SU-DHL-6 (cell line): ENCODE results near the gene RLN3.
"Not testable (repeated sequence)": the region's sequence is repeated elsewhere in the genome, so short reads cannot be mapped to it uniquely, and the experiment has no call there.

Experiments used
- H2AFZ ChIP-seq: fragments of 200-600 bp; sonication (generic); 2 replicates; pipeline ENCODE4 v1.6.1; 2014; ENCODE audit warnings: low read depth, mild to moderate bottlenecking, moderate library complexity, mixed read lengths, antibody characterized with exemption, low read length; ENCODE audit not compliant: severe bottlenecking
- H3F3A ChIP-seq: fragments of 200-600 bp; shearing (Covaris generic); 2 replicates; pipeline ENCODE4 v1.6.0; 2016; ENCODE audit warnings: antibody characterized with exemption, mild to moderate bottlenecking; ENCODE audit not compliant: insufficient read depth
- H3K27ac ChIP-seq: fragments of 200-600 bp; sonication (generic); 2 replicates; pipeline ENCODE4 v1.5.1; 2016; ENCODE audit warnings: low read depth, mild to moderate bottlenecking, low read length, moderate library complexity, mixed read lengths
- H3K27me3 ChIP-seq: fragments of 200-600 bp; sonication (generic), shearing (Covaris generic); 2 replicates; pipeline ENCODE4 v1.6.0; 2014; ENCODE audit warnings: mild to moderate bottlenecking, low read length
- H3K36me3 ChIP-seq: fragments of 200-600 bp; sonication (generic); 2 replicates; pipeline ENCODE4 v1.6.1; 2014; ENCODE audit warnings: mild to moderate bottlenecking, low read length, mixed read lengths
- H3K4me2 ChIP-seq: fragments of 300-600, 200-600 bp; shearing (Covaris generic), sonication (generic); 2 replicates; pipeline ENCODE4 v1.6.0; 2014; ENCODE audit warnings: low read length, low read depth, mild to moderate bottlenecking; ENCODE audit not compliant: poor library complexity, severe bottlenecking
- H3K4me3 ChIP-seq: fragments of 200-600 bp; sonication (generic); 2 replicates; pipeline ENCODE4 v1.5.1; 2014; ENCODE audit warnings: antibody characterized with exemption, low read length, mild to moderate bottlenecking, mixed read lengths; ENCODE audit not compliant: insufficient read depth, poor library complexity, severe bottlenecking
- H3K79me2 ChIP-seq: fragments of 200-600 bp; sonication (generic); 2 replicates; pipeline ENCODE4 v1.6.1; 2014; ENCODE audit warnings: mild to moderate bottlenecking, low read length, moderate library complexity; ENCODE audit not compliant: insufficient read depth
- H3K9ac ChIP-seq: fragments of 200-600 bp; sonication (generic); 2 replicates; pipeline ENCODE4 v1.7.0; 2014; ENCODE audit warnings: mild to moderate bottlenecking, low read length
- H3K9me2 ChIP-seq: fragments of 200-600 bp; sonication (generic); replicated peaks from 2 replicates; pipeline ENCODE4 v1.6.1; 2014; ENCODE audit warnings: low read length; ENCODE audit not compliant: insufficient read depth
- H3K9me3 ChIP-seq: fragments of 200-600 bp; sonication (generic); 2 replicates; pipeline ENCODE4 v1.6.1; 2014; ENCODE audit warnings: low read length, mixed read lengths; ENCODE audit not compliant: insufficient read depth
- H4K20me1 ChIP-seq: fragments of 200-600 bp; sonication (generic); 2 replicates; pipeline ENCODE4 v1.6.1; 2014; ENCODE audit warnings: low read depth, mild to moderate bottlenecking, antibody characterized with exemption, low read length, moderate library complexity, mixed read lengths
- EZH2phosphoT487 ChIP-seq: fragments of 200-600 bp; sonication (generic), shearing (Covaris generic); conservative IDR thresholded peaks from 2 replicates; pipeline ENCODE4 v1.6.1; 2018; ENCODE audit warnings: mild to moderate bottlenecking, antibody characterized with exemption, low read length, moderate library complexity, mixed read lengths
- TF ChIP-seq, protein P1 (sequence below): fragments of 200-600 bp; sonication (generic); IDR thresholded peaks from one replicate; pipeline ENCODE4 v1.5.1; 2017; ENCODE audit warnings: antibody characterized with exemption, mild to moderate bottlenecking, low read length, moderate library complexity; ENCODE audit not compliant: insufficient read depth, poor library complexity, severe bottlenecking

The RLN3 gene

DNA sequence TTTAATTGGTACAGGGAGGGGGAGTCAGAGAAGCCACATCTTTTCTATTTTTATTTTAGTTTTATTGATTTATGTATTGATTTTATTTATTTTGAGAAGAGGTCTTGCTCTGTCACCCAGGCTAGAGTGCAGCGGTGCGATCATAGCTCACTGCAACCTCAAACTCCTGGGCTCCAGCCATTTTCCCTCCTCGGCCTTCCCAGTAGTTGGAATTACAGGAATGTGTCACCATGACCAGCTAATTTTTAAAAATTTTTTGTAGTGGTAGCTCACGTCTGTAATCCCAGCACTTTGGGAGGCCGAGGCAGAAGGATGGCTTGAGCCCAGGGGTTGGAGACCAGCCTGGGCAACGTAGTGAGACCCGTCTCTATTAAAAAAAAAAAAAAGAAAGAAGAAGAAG lies 7.8 kb downstream of the RLN3 start:
- H3K9me2 ChIP-seq, result no peaks in the 10 kb centered on the region
- no peak overlapping the region for H3K4me2 ChIP-seq
- H3K79me2 ChIP-seq, result no peaks in the 10 kb centered on the region
- H3K9ac ChIP-seq, result no peak overlapping the region
- no peaks in the 10 kb centered on the region for H3K36me3 ChIP-seq
- no peaks in the 10 kb centered on the region for H3K9me3 ChIP-seq
- H4K20me1 ChIP-seq, result no peaks in the 10 kb centered on the region
- no peak for TF ChIP-seq EZH2phosphoT487
- TF ChIP-seq, protein P1, sequence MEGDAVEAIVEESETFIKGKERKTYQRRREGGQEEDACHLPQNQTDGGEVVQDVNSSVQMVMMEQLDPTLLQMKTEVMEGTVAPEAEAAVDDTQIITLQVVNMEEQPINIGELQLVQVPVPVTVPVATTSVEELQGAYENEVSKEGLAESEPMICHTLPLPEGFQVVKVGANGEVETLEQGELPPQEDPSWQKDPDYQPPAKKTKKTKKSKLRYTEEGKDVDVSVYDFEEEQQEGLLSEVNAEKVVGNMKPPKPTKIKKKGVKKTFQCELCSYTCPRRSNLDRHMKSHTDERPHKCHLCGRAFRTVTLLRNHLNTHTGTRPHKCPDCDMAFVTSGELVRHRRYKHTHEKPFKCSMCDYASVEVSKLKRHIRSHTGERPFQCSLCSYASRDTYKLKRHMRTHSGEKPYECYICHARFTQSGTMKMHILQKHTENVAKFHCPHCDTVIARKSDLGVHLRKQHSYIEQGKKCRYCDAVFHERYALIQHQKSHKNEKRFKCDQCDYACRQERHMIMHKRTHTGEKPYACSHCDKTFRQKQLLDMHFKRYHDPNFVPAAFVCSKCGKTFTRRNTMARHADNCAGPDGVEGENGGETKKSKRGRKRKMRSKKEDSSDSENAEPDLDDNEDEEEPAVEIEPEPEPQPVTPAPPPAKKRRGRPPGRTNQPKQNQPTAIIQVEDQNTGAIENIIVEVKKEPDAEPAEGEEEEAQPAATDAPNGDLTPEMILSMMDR, result no peak
- H3K4me3 ChIP-seq, result no peak overlapping the region
- no peak overlapping the region for H3K27ac ChIP-seq
- H2AFZ ChIP-seq, result no peak overlapping the region
- 0 out of 2 replicates have a peak, but pooled peaks cover 4% of the 10 kb centered on the region for H3F3A ChIP-seq
- H3K27me3 ChIP-seq, result no peaks in the 10 kb centered on the region

DNA sequence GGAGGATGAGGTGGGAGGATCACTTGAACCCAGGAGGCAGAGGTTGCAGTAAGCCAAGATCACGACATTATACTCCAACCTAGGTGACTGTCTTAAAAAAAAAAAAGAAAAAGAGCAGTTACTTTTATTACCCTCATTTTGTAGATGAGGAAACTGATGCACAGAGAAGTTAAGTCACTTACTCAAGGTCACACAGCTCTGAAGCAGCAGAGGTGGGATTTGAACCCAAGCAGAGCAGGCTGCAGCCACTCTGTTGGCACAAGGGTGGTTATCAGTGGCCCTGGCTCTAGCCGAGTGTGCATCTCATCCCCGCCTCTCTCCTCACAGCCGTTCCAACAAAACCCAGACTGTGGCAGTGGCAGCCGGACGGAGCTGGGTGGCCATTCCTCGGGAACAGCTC lies 11.2 kb downstream of the RLN3 start:
- no peak overlapping the region for H2AFZ ChIP-seq
- H3K9ac ChIP-seq, result no peak overlapping the region
- no peaks in the 10 kb centered on the region for H3K27me3 ChIP-seq
- H3K9me2 ChIP-seq, result no peaks in the 10 kb centered on the region
- H4K20me1 ChIP-seq, result no peaks in the 10 kb centered on the region
- H3F3A ChIP-seq, result no peaks in the 10 kb centered on the region
- H3K27ac ChIP-seq, result no peak overlapping the region
- no peaks in the 10 kb centered on the region for H3K36me3 ChIP-seq
- H3K9me3 ChIP-seq, result no peaks in the 10 kb centered on the region
- TF ChIP-seq, protein P1, result no peak
- TF ChIP-seq EZH2phosphoT487, result no peak
- H3K4me2 ChIP-seq, result no peak overlapping the region
- H3K4me3 ChIP-seq, result no peak overlapping the region
- H3K79me2 ChIP-seq, result no peaks in the 10 kb centered on the region

DNA sequence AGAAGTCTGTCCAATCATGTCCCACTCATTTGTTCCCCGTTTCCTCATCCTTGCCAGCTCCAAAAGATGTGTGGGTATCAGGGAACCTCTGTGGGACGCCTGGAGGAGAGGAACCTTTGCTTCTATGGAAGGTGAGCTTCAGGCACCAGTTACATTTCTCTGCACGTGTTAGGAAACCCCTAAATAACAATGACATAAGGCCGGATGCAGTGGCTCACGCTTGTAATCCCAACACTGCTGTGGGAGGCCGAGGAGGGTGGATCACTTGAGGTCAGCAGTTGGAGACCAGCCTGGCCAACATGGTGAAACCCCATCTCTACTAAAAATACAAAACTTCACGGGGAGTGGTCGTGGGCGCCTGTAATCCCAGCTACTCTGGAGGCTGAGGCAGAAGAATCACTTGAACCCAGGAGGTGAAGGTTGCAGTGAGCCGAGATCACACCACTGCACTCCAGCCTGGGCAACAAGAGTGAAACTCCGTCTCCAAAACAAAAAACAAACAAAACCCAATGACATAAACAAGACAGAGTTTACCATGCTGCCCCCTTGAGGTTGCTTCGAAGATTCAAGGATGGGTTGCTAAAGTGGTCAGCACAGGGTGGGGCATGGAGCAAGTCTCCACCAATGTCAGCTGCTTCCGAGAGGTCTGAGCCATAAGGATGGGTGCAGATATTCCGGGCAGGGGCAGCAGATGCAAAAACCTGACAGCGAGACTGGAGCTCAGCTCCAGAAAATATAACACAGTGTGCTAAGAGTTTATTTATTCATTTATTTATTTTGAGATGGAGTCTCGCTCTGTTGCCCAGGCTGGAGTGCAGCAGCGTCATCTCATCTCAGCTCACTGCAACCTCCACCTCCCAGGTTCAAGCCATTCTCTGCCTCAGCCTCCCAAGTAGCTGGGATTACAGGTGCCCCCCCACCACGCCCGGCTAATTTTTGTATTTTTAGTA lies 15.0 kb downstream of the RLN3 start:
- Histone ChIP-seq H3K9ac (0 out of 2 replicates have a peak overlapping the region, but pooled peaks have one; percentile 13), H3K27ac (peak overlapping the region; percentile 28; the same call in 1 of the 2 replicates), H2AFZ (peak overlapping the region; percentile 49), H3K4me2 (peak overlapping the region; percentile 20)
- not testable (repeated sequence) for H3K36me3 ChIP-seq, H3K4me3 ChIP-seq, H3K79me2 ChIP-seq, H3K27me3 ChIP-seq, H3K9me3 ChIP-seq, H3F3A ChIP-seq, H3K9me2 ChIP-seq, H4K20me1 ChIP-seq
- TF ChIP-seq, protein P1, result peak; percentile 48

DNA sequence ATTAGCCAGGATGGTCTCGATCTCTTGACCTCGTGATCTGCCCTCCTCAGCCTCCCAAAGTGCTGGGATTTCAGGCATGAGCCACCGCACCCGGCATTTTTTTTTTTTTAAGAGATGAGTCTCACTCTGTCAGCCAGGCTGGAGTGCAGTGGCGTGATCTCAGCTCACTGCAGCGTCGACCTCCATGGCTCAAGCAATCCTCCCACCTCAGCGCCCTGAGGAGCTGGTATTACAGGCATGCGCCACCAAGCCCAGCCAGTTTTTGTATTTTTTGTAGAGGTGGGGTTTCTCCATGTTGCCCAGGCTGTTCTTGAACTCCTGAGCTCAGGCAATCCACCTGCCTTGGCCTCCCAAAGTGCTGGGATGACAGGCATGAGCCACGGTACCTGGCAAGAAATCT lies 19.9 kb downstream of the RLN3 start:
- H3K36me3 ChIP-seq, H3F3A ChIP-seq, H3K9me2 ChIP-seq: not testable (repeated sequence)

More for the DNA sequence above, 19.9 kb downstream of the RLN3 start:
- H3K4me2 ChIP-seq, H3K9me3 ChIP-seq, H3K27ac ChIP-seq, H3K79me2 ChIP-seq, H4K20me1 ChIP-seq, H3K9ac ChIP-seq, H3K27me3 ChIP-seq, H3K4me3 ChIP-seq, H2AFZ ChIP-seq: not testable (repeated sequence)
